GM18861 (cell line): ENCODE data around the gene RPS6KA3.

Experiments used
- ATAC-seq: cut with Tn5 transposase; IDR thresholded peaks from one replicate; pipeline ENCODE4 v1.9.1; 2021; ENCODE audit not compliant: unreplicated experiment

Gene RPS6KA3

GRCh38 chrX:20111271-20111670, 155.4 kb downstream of the RPS6KA3 start:
- no peak for ATAC-seq

GRCh38 chrX:20101934-20102581, 164.7 kb downstream of the RPS6KA3 start:
- no peak for ATAC-seq
